B cell (primary cell): Measurements from ENCODE around the gene ROBO2. TPM values are rescaled to one million over a fixed set of nuclear protein-coding genes. Genes with fewer than 3 reads are reported as not detected.

Experiments used
- ATAC-seq: fragments of 200-7000 bp; cut with Tn5 transposase; one replicate; pipeline ENCODE4 v1.10.0; 2021; ENCODE audit warnings: low read depth, mild to moderate bottlenecking, moderate number of reproducible peaks, moderate library complexity
- CTCF ChIA-PET: fragments of 350-600 bp; sonication (Branson Sonifier 250); formaldehyde crosslinking; loops from one replicate; lab custom pipeline; 2021; ENCODE audit warnings: antibody characterized with exemption, inconsistent platforms; lab: Charles Lee
- POLR2A ChIA-PET: fragments of 350-600 bp; sonication (Branson Sonifier 250); formaldehyde crosslinking; loops from one replicate; lab custom pipeline; 2021; ENCODE audit warnings: antibody characterized with exemption; lab: Charles Lee
- DNase-seq: peaks from one replicate; pipeline ENCODE4 v3.0.0; 2013
- H2AFZ ChIP-seq: 2 replicates; pipeline ENCODE4 v1.6.1; 2012; ENCODE audit warnings: mild to moderate bottlenecking, low read depth, low read length; ENCODE audit not compliant: insufficient read depth, poor library complexity, severe bottlenecking
- H3K27ac ChIP-seq, 2 donors: 1 replicate in 1 of 2; 2 replicates in 1 of 2; pipeline ENCODE4 v1.5.1; 2012 to 2013; ENCODE audit warnings: low read length in 2 of 2, mild to moderate bottlenecking in 2 of 2, moderate library complexity in 1 of 2
- H3K27me3 ChIP-seq, 4 experiments: fragments of 200-600 bp in 1 of 4; sonication (generic) in 1 of 4; replicated peaks in 1 of 4; 1 replicate in 2 of 4; 2 replicates in 2 of 4; pipeline versions ENCODE4 v1.6.1 to v1.7.0; 2013 to 2016; ENCODE audit warnings: low read length in 3 of 4, mild to moderate bottlenecking in 2 of 4, mixed read lengths in 1 of 4, moderate library complexity in 1 of 4; ENCODE audit not compliant: insufficient read depth in 4 of 4, control insufficient read depth in 3 of 4; ENCODE audit errors: control extremely low read depth in 1 of 4
- H3K36me3 ChIP-seq, 2 experiments: replicated peaks in 1 of 2; 1 replicate in 1 of 2; 2 replicates in 1 of 2; pipeline versions ENCODE4 v1.6.1 to v1.7.1; 2013; ENCODE audit warnings: low read length in 1 of 2; ENCODE audit not compliant: insufficient read depth in 2 of 2, control insufficient read depth in 1 of 2; ENCODE audit errors: control extremely low read depth in 1 of 2, extremely low read depth in 1 of 2
- H3K4me1 ChIP-seq, 2 donors: fragments of 200-600 bp in 1 of 2; sonication (generic) in 1 of 2; 1 replicate in 1 of 2; 2 replicates in 1 of 2; pipeline versions ENCODE4 v1.5.1 to v1.6.1; 2013 to 2017; ENCODE audit warnings: low read length in 2 of 2; ENCODE audit not compliant: control insufficient read depth in 2 of 2, insufficient read depth in 2 of 2
- H3K4me2 ChIP-seq: replicated peaks from 2 replicates; pipeline ENCODE3; 2012; ENCODE audit warnings: mild to moderate bottlenecking, low read depth, low read length; ENCODE audit not compliant: poor library complexity, severe bottlenecking
- H3K4me3 ChIP-seq, 5 experiments: fragments of 200-600 bp in 1 of 5; sonication (generic) in 1 of 5; 1 replicate in 3 of 5; 2 replicates in 2 of 5; pipeline versions ENCODE4 v1.5.1 to v1.7.0; 2011 to 2016; ENCODE audit warnings: low read length in 4 of 5, mild to moderate bottlenecking in 4 of 5, low read depth in 2 of 5, control low read depth in 1 of 5, moderate library complexity in 1 of 5; ENCODE audit not compliant: insufficient read depth in 1 of 5; ENCODE audit errors: control extremely low read depth in 1 of 5, extremely low read depth in 1 of 5
- H3K79me2 ChIP-seq: fragments of 200-600 bp; sonication (generic); one replicate; pipeline ENCODE4 v1.6.0; 2016; ENCODE audit warnings: low read length; ENCODE audit not compliant: control insufficient read depth, insufficient read depth
- H3K9ac ChIP-seq: fragments of 200-600 bp; sonication (generic); 2 replicates; pipeline ENCODE4 v1.6.1; 2017; ENCODE audit warnings: mild to moderate bottlenecking, low read length, moderate library complexity
- H3K9me3 ChIP-seq, 3 donors: one replicate each; pipeline versions ENCODE4 v1.6.1 to v1.7.1; 2013; ENCODE audit warnings: low read length in 2 of 3; ENCODE audit not compliant: control insufficient read depth in 2 of 3, insufficient read depth in 1 of 3; ENCODE audit errors: control extremely low read depth in 1 of 3
- H4K20me1 ChIP-seq: 2 replicates; pipeline ENCODE4 v1.6.0; 2012; ENCODE audit warnings: mild to moderate bottlenecking, low read length; ENCODE audit not compliant: insufficient read depth, control insufficient read depth, poor library complexity, severe bottlenecking
- H3K27ac Mint-ChIP-seq: one replicate; pipeline ENCODE4 v1.8.0; 2021; ENCODE audit warnings: mixed read lengths
- H3K27me3 Mint-ChIP-seq: one replicate; pipeline ENCODE4 v1.8.0; 2021; ENCODE audit warnings: mixed read lengths
- H3K4me1 Mint-ChIP-seq: one replicate; pipeline ENCODE4 v1.8.0; 2021; ENCODE audit warnings: mixed read lengths
- H3K4me3 Mint-ChIP-seq: one replicate; pipeline ENCODE4 v1.8.0; 2021; ENCODE audit warnings: mixed read lengths
- H3K9me3 Mint-ChIP-seq: one replicate; pipeline ENCODE4 v1.8.0; 2022; ENCODE audit warnings: mixed read lengths; ENCODE audit not compliant: insufficient read depth
- EZH2 ChIP-seq: IDR thresholded peaks from 2 replicates; pipeline ENCODE4 v1.6.1; 2012; ENCODE audit warnings: borderline replicate concordance, low read depth, mild to moderate bottlenecking, moderate library complexity, low read length; ENCODE audit not compliant: insufficient read depth, poor library complexity, severe bottlenecking
- WGBS: methylation state at CpG from one replicate; pipeline ENCODE4 v1.1.5; 2013; ENCODE audit warnings: missing lambda C conversion rate; ENCODE audit not compliant: insufficient coverage; 5-methylcytosine and 5-hydroxymethylcytosine counted together
- intact Hi-C: fragments of 100-400 bp; cut with micrococcal nuclease; formaldehyde crosslinking; loops from one replicate; pipeline ENCODE4 v1.10.0; 2022
- polyA plus RNA-seq: library from polyadenylated mRNA; depleted of rRNA; stranded (reverse); fragments of >200 nt; gene quantifications from 2 replicates; pipeline ENCODE4 v1.2.3, GENCODE V29; 2012
- total RNA-seq, 2 donors: library from RNA; stranded (reverse); fragments of 120-200 nt in 1 of 2; gene quantifications; 1 replicate in 1 of 2; 2 replicates in 1 of 2; pipeline versions ENCODE4 v1.2.3 to v1.2.4, GENCODE V29; 2013 to 2022
- TF ChIP-seq, protein P1 (sequence below): fragments of 200-600 bp; IDR thresholded peaks from one replicate; pipeline ENCODE4 v1.8.0; 2022; ENCODE audit warnings: antibody characterized with exemption, mild to moderate bottlenecking

The ROBO2 gene
- total and polyA plus RNA-seq, 2 donors (not counting 1 experiment from before 2014, with no cell fraction given), result not detected

DNA sequence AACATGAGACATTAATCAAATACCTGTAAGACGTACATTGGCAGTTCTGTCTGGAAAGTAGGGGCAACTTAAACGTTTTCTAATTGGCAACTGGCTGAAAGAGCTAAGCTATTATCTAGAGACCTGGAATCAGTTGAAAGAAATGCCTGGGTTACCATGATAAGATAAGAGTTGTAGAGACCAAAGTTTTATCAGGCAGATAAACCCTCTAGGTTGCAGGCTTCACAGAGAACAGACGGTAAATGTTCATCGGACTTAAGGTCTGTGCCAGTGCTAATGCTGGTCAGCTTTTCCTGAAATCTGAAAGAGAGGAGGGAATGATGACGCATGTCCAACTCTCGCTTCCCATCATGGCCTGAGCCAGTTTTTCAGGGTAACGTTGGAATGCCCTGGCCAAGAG, 196.2 kb downstream of the ROBO2 start:
- no peak overlapping the region for H3K4me2 ChIP-seq
- TF ChIP-seq, protein P1, sequence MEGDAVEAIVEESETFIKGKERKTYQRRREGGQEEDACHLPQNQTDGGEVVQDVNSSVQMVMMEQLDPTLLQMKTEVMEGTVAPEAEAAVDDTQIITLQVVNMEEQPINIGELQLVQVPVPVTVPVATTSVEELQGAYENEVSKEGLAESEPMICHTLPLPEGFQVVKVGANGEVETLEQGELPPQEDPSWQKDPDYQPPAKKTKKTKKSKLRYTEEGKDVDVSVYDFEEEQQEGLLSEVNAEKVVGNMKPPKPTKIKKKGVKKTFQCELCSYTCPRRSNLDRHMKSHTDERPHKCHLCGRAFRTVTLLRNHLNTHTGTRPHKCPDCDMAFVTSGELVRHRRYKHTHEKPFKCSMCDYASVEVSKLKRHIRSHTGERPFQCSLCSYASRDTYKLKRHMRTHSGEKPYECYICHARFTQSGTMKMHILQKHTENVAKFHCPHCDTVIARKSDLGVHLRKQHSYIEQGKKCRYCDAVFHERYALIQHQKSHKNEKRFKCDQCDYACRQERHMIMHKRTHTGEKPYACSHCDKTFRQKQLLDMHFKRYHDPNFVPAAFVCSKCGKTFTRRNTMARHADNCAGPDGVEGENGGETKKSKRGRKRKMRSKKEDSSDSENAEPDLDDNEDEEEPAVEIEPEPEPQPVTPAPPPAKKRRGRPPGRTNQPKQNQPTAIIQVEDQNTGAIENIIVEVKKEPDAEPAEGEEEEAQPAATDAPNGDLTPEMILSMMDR, result no peak
- no peak for TF ChIP-seq EZH2
- H3K27ac Mint-ChIP-seq, result no peak overlapping the region

DNA sequence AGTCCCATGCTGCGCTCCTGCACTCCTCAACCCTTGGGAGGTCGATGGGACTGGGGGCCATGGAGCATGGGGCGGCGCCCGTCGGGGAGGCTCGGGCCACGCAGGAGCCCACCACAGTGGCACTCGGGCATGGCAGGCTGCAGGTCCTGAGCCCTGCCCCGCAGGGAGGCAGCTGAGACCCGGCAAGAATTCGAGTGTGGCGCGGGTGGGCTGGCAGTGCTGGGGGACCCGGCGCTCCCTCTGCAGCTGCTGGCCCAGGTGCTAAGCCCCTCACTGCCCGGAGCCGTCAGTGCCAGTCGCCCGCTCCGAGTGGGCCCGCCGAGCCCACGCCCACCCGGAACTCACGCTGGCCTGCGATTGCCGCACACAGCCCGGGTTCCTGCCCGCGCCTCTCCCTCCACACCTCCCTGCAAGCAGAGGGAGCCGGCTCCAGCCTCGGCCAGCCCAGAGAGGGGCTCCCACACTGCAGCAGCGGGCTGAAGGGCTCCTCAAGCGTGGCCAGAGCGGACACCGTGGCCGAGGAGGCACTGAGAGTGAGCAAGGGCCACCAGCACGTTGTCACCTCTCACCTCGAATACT, 200.3 kb downstream of the ROBO2 start:
- H4K20me1 ChIP-seq, result no peaks in the 10 kb centered on the region
- WGBS, result 96% methylated on average over 38 of the region's 40 CpGs
- ChIA-PET CTCF (no interaction called here), POLR2A (no interaction called here)
- H3K4me3 Mint-ChIP-seq, result no peak overlapping the region
- H3K4me1 Mint-ChIP-seq, result no peaks in the 10 kb centered on the region
- H3K27me3 ChIP-seq, result no peaks in the 10 kb centered on the region
- no peak overlapping the region for H2AFZ ChIP-seq
- no peaks in the 10 kb centered on the region for H3K79me2 ChIP-seq
- no peak overlapping the region for H3K27ac ChIP-seq
- no peaks in the 10 kb centered on the region for H3K27me3 Mint-ChIP-seq
- intact Hi-C loops, result no loop called here
- ATAC-seq (no peak), DNase-seq (no peak)
- H3K9ac ChIP-seq, result no peak overlapping the region
- no peaks in the 10 kb centered on the region for H3K36me3 ChIP-seq
- no peak overlapping the region for H3K4me2 ChIP-seq
- H3K4me3 ChIP-seq, result no peak overlapping the region
- peaks cover 0 to 6% (median 1%) of the 10 kb centered on the region in 3 donors for H3K9me3 ChIP-seq
- H3K9me3 Mint-ChIP-seq, result peaks cover 5% of the 10 kb centered on the region
- H3K27ac Mint-ChIP-seq, result no peak overlapping the region
- TF ChIP-seq, protein P1, result no peak
- TF ChIP-seq EZH2, result no peak
- no peaks in the 10 kb centered on the region for H3K4me1 ChIP-seq

More for the DNA sequence above, 196.2 kb downstream of the ROBO2 start:
- no peak for ATAC-seq
- no peak overlapping the region for H3K27ac ChIP-seq
- Mint-ChIP-seq H3K9me3 (peaks cover 5% of the 10 kb centered on the region), H3K4me1 (no peaks in the 10 kb centered on the region), H3K4me3 (no peak overlapping the region), H3K27me3 (no peaks in the 10 kb centered on the region)
- ChIA-PET POLR2A (no interaction called here), CTCF (no interaction called here)
- no peaks in the 10 kb centered on the region for H3K79me2 ChIP-seq
- peaks cover 0 to 6% (median 1%) of the 10 kb centered on the region in 3 donors for H3K9me3 ChIP-seq
- no peaks in the 10 kb centered on the region for H3K4me1 ChIP-seq
- intact Hi-C loops, result no loop called here
- no peaks in the 10 kb centered on the region for H3K27me3 ChIP-seq
- no peaks in the 10 kb centered on the region for H3K36me3 ChIP-seq
- H4K20me1 ChIP-seq, result no peaks in the 10 kb centered on the region
- H3K4me3 ChIP-seq, result no peak overlapping the region
- no peak for DNase-seq
- no peak overlapping the region for H2AFZ ChIP-seq
- no peak overlapping the region for H3K9ac ChIP-seq
- 95% methylated on average over 6 of the region's 7 CpGs for WGBS
